Measurements from ENCODE around the gene SAMD11. TPM values are rescaled to one million over a fixed set of nuclear protein-coding genes. Genes with fewer than 3 reads are reported as not detected.
"Not testable (repeated sequence)": the region's sequence is repeated elsewhere in the genome, so short reads cannot be mapped to it uniquely, and the experiment has no call there.

The SAMD11 gene
- total RNA-seq, 2 experiments from 2014 or later: not detected

- Histone ChIP-seq H3K27ac (ENCODE audit: low read depth in 1 of 2, low read length in 2 of 2) (no peak overlapping the region), H3K27me3 (ENCODE audit: control insufficient read depth in 1 of 2, insufficient read depth in 2 of 2, low read length in 2 of 2) (peaks cover 4 to 6% of the 10 kb centered on the region in 2 experiments), H3K4me1 (ENCODE audit: insufficient read depth, low read length) (no peaks in the 10 kb centered on the region), H3K36me3 (ENCODE audit: insufficient read depth, low read length) (no peaks in the 10 kb centered on the region), H3K9me3 (ENCODE audit: control insufficient read depth in 1 of 2, insufficient read depth in 1 of 2, low read length in 2 of 2) (no peaks in the 10 kb centered on the region), H3K4me3 (ENCODE audit: low read length) (no peak overlapping the region)
- ATAC-seq (ENCODE audit: poor library complexity) (no peak), DNase-seq (no peak)
- Mint-ChIP-seq H3K36me3 (ENCODE audit: low read depth) (no peaks in the 10 kb centered on the region), H3K4me3 (no peak overlapping the region), H3K4me1 (ENCODE audit: low read depth) (peaks cover 8% of the 10 kb centered on the region), H3K27ac (no peak overlapping the region), H3K27me3 (peaks cover 47% of the 10 kb centered on the region), H3K9me3 (no peaks in the 10 kb centered on the region)
- intact Hi-C loops (cut with DNase I, micrococcal nuclease): no loop called here
- ChIA-PET POLR2A (no interaction called here), CTCF (no interaction called here)
- no peak for TF ChIP-seq CTCF (IDR thresholded peaks at IDR 0.05)
Measured at GRCh38 chr1:890661-891060, 33.1 kb upstream of the SAMD11 start.

GRCh38 chr1:897226-897625 lies 26.5 kb upstream of the SAMD11 start:
- Mint-ChIP-seq H3K4me1 (ENCODE audit: low read depth) (peaks cover 12% of the 10 kb centered on the region), H3K27ac (no peak overlapping the region), H3K27me3 (peaks cover 36% of the 10 kb centered on the region), H3K36me3 (ENCODE audit: low read depth) (no peaks in the 10 kb centered on the region), H3K4me3 (no peak overlapping the region), H3K9me3 (no peaks in the 10 kb centered on the region)
- CTCF ChIA-PET: no interaction called here
- ATAC-seq (ENCODE audit: poor library complexity) (no peak), DNase-seq (no peak)
- no peak for TF ChIP-seq CTCF (IDR thresholded peaks at IDR 0.05)
- Histone ChIP-seq H3K27me3 (ENCODE audit: control insufficient read depth in 1 of 2, insufficient read depth in 2 of 2, low read length in 2 of 2) (peaks cover 10 to 16% of the 10 kb centered on the region in 2 experiments), H3K4me1 (ENCODE audit: insufficient read depth, low read length) (peaks cover 14% of the 10 kb centered on the region), H3K27ac (ENCODE audit: low read depth in 1 of 2, low read length in 2 of 2) (no peak overlapping the region), H3K9me3 (ENCODE audit: control insufficient read depth in 1 of 2, insufficient read depth in 1 of 2, low read length in 2 of 2) (peaks cover 10 to 22% of the 10 kb centered on the region in 2 experiments), H3K4me3 (ENCODE audit: low read length) (no peak overlapping the region), H3K36me3 (ENCODE audit: insufficient read depth, low read length) (no peaks in the 10 kb centered on the region)
- intact Hi-C loops (cut with DNase I, micrococcal nuclease): no loop called here
- POLR2A ChIA-PET: no interaction called here

- POLR2A ChIA-PET; intact Hi-C loops (cut with DNase I, micrococcal nuclease); DNase-seq; H3K36me3 ChIP-seq (ENCODE audit: insufficient read depth, low read length); H3K9me3 Mint-ChIP-seq; H3K36me3 Mint-ChIP-seq (ENCODE audit: low read depth); CTCF ChIA-PET; H3K27ac ChIP-seq (ENCODE audit: low read depth in 1 of 2, low read length in 2 of 2); H3K4me3 ChIP-seq (ENCODE audit: low read length); ATAC-seq (ENCODE audit: poor library complexity): not testable (repeated sequence)
- H3K4me1 Mint-ChIP-seq (ENCODE audit: low read depth): peaks cover 12% of the 10 kb centered on the region
- peaks cover 14% of the 10 kb centered on the region for H3K4me1 ChIP-seq (ENCODE audit: insufficient read depth, low read length)
- H3K9me3 ChIP-seq (ENCODE audit: control insufficient read depth in 1 of 2, insufficient read depth in 1 of 2, low read length in 2 of 2): peaks cover 10 to 22% of the 10 kb centered on the region in 2 experiments
- H3K27me3 ChIP-seq (ENCODE audit: control insufficient read depth in 1 of 2, insufficient read depth in 2 of 2, low read length in 2 of 2): peaks cover 10 to 16% of the 10 kb centered on the region in 2 experiments
- peak overlapping the region; percentile 38 for H3K27ac Mint-ChIP-seq
- H3K27me3 Mint-ChIP-seq: peaks cover 36% of the 10 kb centered on the region
- peak overlapping the region; percentile 83 for H3K4me3 Mint-ChIP-seq
Measured at GRCh38 chr1:897951-898350, 25.8 kb upstream of the SAMD11 start.

GRCh38 chr1:899636-900317 lies 23.9 kb upstream of the SAMD11 start:
- H3K36me3 Mint-ChIP-seq (ENCODE audit: low read depth): no peaks in the 10 kb centered on the region
- H3K9me3 Mint-ChIP-seq: no peaks in the 10 kb centered on the region
- intact Hi-C loops (cut with DNase I, micrococcal nuclease): loop anchor here in 1 of 2 experiments (10.0 kb wide), 1 partner anchor 165 kb away; no protein-coding TSS in a partner anchor
- H3K4me1 Mint-ChIP-seq (ENCODE audit: low read depth): peaks cover 17% of the 10 kb centered on the region
- no peak overlapping the region for H3K4me3 Mint-ChIP-seq
- H3K4me1 ChIP-seq (ENCODE audit: insufficient read depth, low read length): peaks cover 25% of the 10 kb centered on the region
- no peak overlapping the region for H3K27ac Mint-ChIP-seq
- no peak overlapping the region for H3K27ac ChIP-seq (ENCODE audit: low read depth in 1 of 2, low read length in 2 of 2)
- POLR2A ChIA-PET: no interaction called here
- H3K36me3 ChIP-seq (ENCODE audit: insufficient read depth, low read length): no peaks in the 10 kb centered on the region
- peak in 1 of 14 experiments; percentile 11 for DNase-seq
- CTCF ChIA-PET: no interaction called here
- peaks cover 10 to 22% of the 10 kb centered on the region in 2 experiments for H3K9me3 ChIP-seq (ENCODE audit: control insufficient read depth in 1 of 2, insufficient read depth in 1 of 2, low read length in 2 of 2)
- no peak for ATAC-seq (ENCODE audit: poor library complexity)
- no peak for TF ChIP-seq CTCF (IDR thresholded peaks at IDR 0.05)
- H3K27me3 Mint-ChIP-seq: peaks cover 33% of the 10 kb centered on the region
- H3K4me3 ChIP-seq (ENCODE audit: low read length): no peak overlapping the region
- peaks cover 10 to 16% of the 10 kb centered on the region in 2 experiments for H3K27me3 ChIP-seq (ENCODE audit: control insufficient read depth in 1 of 2, insufficient read depth in 2 of 2, low read length in 2 of 2)
